Right lobe of liver (tissue), 4 donors: ENCODE results near the gene SUPV3L1.

Experiments used
- POLR2A ChIP-seq: fragments of 450-650 bp; IDR thresholded peaks from one replicate; pipeline ENCODE4 v1.6.1; 2017; ENCODE audit warnings: antibody characterized with exemption, mild to moderate bottlenecking
- TF ChIP-seq, protein P1 (sequence below), 4 donors: fragments of 200-600 bp in 3 of 4; fragments of 450-650 bp in 1 of 4; IDR thresholded peaks; one replicate each; pipeline versions ENCODE4 v1.5.1 to v1.8.0; 2016 to 2022; ENCODE audit warnings: antibody characterized with exemption in 4 of 4, mild to moderate bottlenecking in 2 of 4
- donor health status: DM: no; HTN: no; CAD: no.
- donor health status: DM: no; HTN: no; CAD: no.
- donor health status: DM: no; HTN: yes; CAD: no.

DNA sequence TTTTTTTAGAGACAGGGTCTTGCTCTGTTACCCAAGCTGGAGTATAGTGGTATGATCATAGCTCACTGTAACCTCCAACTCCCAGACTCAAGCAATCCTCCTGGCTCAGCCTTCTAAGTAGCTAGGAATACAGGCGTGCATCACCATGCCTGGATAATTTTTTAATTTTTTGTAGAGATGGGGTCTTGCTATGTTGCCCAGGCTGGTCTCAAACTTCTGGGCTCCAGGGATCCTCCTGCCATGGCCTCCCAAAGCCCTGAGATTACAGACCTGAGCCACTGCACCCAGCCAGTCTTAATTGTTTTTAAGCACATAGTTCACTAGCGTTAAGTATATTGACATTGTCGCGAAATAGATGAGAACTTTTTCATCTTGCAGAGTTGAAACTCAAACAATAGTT, 2.0 kb downstream of the SUPV3L1 start:
- TF ChIP-seq, protein P1, sequence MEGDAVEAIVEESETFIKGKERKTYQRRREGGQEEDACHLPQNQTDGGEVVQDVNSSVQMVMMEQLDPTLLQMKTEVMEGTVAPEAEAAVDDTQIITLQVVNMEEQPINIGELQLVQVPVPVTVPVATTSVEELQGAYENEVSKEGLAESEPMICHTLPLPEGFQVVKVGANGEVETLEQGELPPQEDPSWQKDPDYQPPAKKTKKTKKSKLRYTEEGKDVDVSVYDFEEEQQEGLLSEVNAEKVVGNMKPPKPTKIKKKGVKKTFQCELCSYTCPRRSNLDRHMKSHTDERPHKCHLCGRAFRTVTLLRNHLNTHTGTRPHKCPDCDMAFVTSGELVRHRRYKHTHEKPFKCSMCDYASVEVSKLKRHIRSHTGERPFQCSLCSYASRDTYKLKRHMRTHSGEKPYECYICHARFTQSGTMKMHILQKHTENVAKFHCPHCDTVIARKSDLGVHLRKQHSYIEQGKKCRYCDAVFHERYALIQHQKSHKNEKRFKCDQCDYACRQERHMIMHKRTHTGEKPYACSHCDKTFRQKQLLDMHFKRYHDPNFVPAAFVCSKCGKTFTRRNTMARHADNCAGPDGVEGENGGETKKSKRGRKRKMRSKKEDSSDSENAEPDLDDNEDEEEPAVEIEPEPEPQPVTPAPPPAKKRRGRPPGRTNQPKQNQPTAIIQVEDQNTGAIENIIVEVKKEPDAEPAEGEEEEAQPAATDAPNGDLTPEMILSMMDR (IDR thresholded peaks at IDR 0.05) = no peak
- TF ChIP-seq POLR2A = no peak
